Mesendoderm (in vitro differentiated cells): Measurements from ENCODE around the gene PLTP.

Source experiments
- DNase-seq: peaks from one replicate; pipeline ENCODE4 v3.0.0; 2013
- H2AK5ac ChIP-seq: 2 replicates; pipeline ENCODE4 v1.6.1; 2013; ENCODE audit warnings: low read length, inconsistent platforms
- H2BK120ac ChIP-seq: 2 replicates; pipeline ENCODE4 v1.6.1; 2013; ENCODE audit warnings: low read depth, mild to moderate bottlenecking, low read length, moderate library complexity, mixed read lengths
- H2BK15ac ChIP-seq: replicated peaks from 2 replicates; pipeline ENCODE4 v1.6.1; 2013; ENCODE audit warnings: low read depth, mild to moderate bottlenecking, moderate library complexity
- H2BK5ac ChIP-seq: 2 replicates; pipeline ENCODE4 v1.6.1; 2013; ENCODE audit warnings: low read length, inconsistent platforms
- H3K18ac ChIP-seq: 2 replicates; pipeline ENCODE4 v1.6.1; 2013; ENCODE audit warnings: mild to moderate bottlenecking, low read length, mixed read lengths
- H3K23ac ChIP-seq: one replicate; pipeline ENCODE4 v1.6.1; 2013; ENCODE audit warnings: low read length
- H3K27ac ChIP-seq: 2 replicates; pipeline ENCODE4 v1.5.1; 2013; ENCODE audit warnings: low read depth, mild to moderate bottlenecking, inconsistent platforms, low read length, moderate library complexity
- H3K27me3 ChIP-seq: 2 replicates; pipeline ENCODE4 v1.6.1; 2013; ENCODE audit warnings: low read length, control low read depth, mild to moderate bottlenecking, inconsistent platforms; ENCODE audit not compliant: insufficient read depth, poor library complexity
- H3K36me3 ChIP-seq: 2 replicates; pipeline ENCODE4 v1.6.1; 2013; ENCODE audit warnings: low read length, inconsistent platforms; ENCODE audit not compliant: control insufficient read depth, insufficient read depth
- H3K4ac ChIP-seq: one replicate; pipeline ENCODE4 v1.6.1; 2013; ENCODE audit warnings: low read depth, mild to moderate bottlenecking, low read length, moderate library complexity
- H3K4me1 ChIP-seq: 2 replicates; pipeline ENCODE4 v1.6.1; 2013; ENCODE audit warnings: low read depth, low read length, inconsistent platforms; ENCODE audit not compliant: control insufficient read depth
- H3K4me2 ChIP-seq: 2 replicates; pipeline ENCODE4 v1.6.1; 2013; ENCODE audit warnings: low read length
- H3K4me3 ChIP-seq: 2 replicates; pipeline ENCODE4 v1.5.1; 2013; ENCODE audit warnings: mild to moderate bottlenecking, low read length
- H3K56ac ChIP-seq: one replicate; pipeline ENCODE4 v1.6.1; 2013; ENCODE audit warnings: low read length
- H3K79me1 ChIP-seq: 2 replicates; pipeline ENCODE4 v1.6.1; 2013; ENCODE audit warnings: low read length, inconsistent platforms
- H3K79me2 ChIP-seq: 2 replicates; pipeline ENCODE4 v1.6.1; 2013; ENCODE audit warnings: mild to moderate bottlenecking, low read length; ENCODE audit not compliant: control insufficient read depth, insufficient read depth
- H3K9ac ChIP-seq: 2 replicates; pipeline ENCODE4 v1.6.1; 2013; ENCODE audit warnings: low read length, inconsistent platforms
- H4K5ac ChIP-seq: one replicate; pipeline ENCODE4 v1.6.1; 2013; ENCODE audit warnings: low read length
- H4K8ac ChIP-seq: one replicate; pipeline ENCODE4 v1.6.1; 2013; ENCODE audit warnings: low read depth, mild to moderate bottlenecking, control low read depth, low read length, moderate library complexity
- WGBS: extraction: QIAGEN DNeasy Blood & Tissue Kit; methylation state at CpG from one replicate; pipeline ENCODE4 v1.1.7; 2013; ENCODE audit warnings: low lambda C conversion rate, missing lambda C conversion rate; ENCODE audit not compliant: insufficient coverage; ENCODE audit errors: extremely low coverage; 5-methylcytosine and 5-hydroxymethylcytosine counted together

PLTP gene

GRCh38 chr20:45888681-45889080 is 23.3 kb downstream of the PLTP start:
- Histone ChIP-seq H3K9ac (no peak overlapping the region), H2BK5ac (no peak overlapping the region), H3K27me3 (no peaks in the 10 kb centered on the region), H3K23ac (no peak overlapping the region), H3K27ac (no peak overlapping the region), H3K56ac (no peak overlapping the region), H3K4me3 (no peak overlapping the region), H4K8ac (no peak overlapping the region), H3K4me2 (no peak overlapping the region), H2BK120ac (no peak overlapping the region), H4K5ac (no peak overlapping the region), H3K79me2 (no peaks in the 10 kb centered on the region), H3K4ac (no peak overlapping the region), H2BK15ac (no peak overlapping the region), H2AK5ac (no peak overlapping the region), H3K36me3 (no peaks in the 10 kb centered on the region), H3K79me1 (no peaks in the 10 kb centered on the region), H3K4me1 (no peaks in the 10 kb centered on the region), H3K18ac (no peak overlapping the region)
- WGBS = no CpG with 5 or more reads among the region's 3 CpGs
- no peak for DNase-seq

DNA sequence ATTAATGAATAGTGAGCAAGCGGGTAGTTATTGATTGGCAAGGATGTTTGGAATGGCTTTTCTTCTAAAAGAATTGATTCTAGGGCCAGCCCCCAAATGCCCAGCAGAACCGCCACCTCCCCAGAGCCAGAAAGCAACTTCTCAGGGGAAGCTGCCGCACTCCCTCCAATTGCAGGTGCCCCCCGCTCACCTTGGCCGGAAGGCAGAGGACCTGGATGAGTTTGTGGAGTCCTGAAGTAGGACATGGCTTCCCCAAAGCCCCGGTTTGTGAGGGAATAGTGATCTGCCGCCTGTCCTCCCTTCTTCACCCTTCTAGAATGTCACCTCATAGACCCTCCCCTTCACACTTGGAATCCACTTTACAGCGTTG is 24.6 kb downstream of the PLTP start, which contains the start of gene SPATA25:
Gene SPATA25, minus strand, starts transcription at position 277 of the 370 bp plus-strand sequence. Its CDS starts 32 bp downstream, at position 245.
- Histone ChIP-seq H4K5ac (no peak within 1 kb of the TSS), H3K4me3 (no peak within 1 kb of the TSS), H4K8ac (no peak within 1 kb of the TSS), H3K36me3 (peaks cover 7% of the 10 kb centered on the region), H2AK5ac (no peak within 1 kb of the TSS), H3K4me1 (no peaks in the 10 kb centered on the region), H3K9ac (no peak within 1 kb of the TSS), H3K79me2 (peaks cover 2% of the 10 kb centered on the region), H3K56ac (no peak within 1 kb of the TSS), H3K23ac (no peak within 1 kb of the TSS), H2BK15ac (no peak within 1 kb of the TSS), H3K4me2 (no peak within 1 kb of the TSS), H3K79me1 (peaks cover 2% of the 10 kb centered on the region), H3K27me3 (no peaks in the 10 kb centered on the region), H3K27ac (no peak within 1 kb of the TSS), H3K18ac (no peak within 1 kb of the TSS), H2BK5ac (no peak within 1 kb of the TSS), H2BK120ac (no peak within 1 kb of the TSS), H3K4ac (no peak within 1 kb of the TSS)
- no CpG with 5 or more reads among the region's 8 CpGs for WGBS
- DNase-seq = no peak

- WGBS = no CpG with 5 or more reads among the region's 19 CpGs
- DNase-seq = no peak
- H3K79me1 ChIP-seq = peaks cover 2% of the 10 kb centered on the region
Observed at GRCh38 chr20:45886590-45887345, 25.2 kb downstream of the PLTP start.

DNA sequence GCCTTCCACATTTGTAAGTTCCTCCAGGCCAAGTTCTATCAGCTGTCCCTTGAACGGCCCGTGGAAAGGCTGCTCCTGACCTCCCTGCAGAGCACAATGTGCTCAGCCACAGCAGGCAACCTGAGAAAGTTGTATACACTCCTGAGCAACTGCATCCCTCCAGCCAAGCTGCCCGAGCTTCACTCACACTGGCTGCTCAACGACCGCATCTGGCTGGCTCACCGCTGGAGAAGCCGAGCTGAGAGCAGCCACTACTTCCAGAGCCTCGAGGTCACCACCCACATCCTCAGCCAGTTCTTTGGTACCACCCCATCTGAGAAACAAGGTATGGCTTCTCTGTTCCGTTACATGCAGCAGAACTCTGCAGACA is 28.9 kb downstream of the PLTP start:
- Histone ChIP-seq H3K18ac (no peak overlapping the region), H3K9ac (no peak overlapping the region), H2AK5ac (no peak overlapping the region), H3K79me2 (peaks cover 5% of the 10 kb centered on the region), H3K27ac (no peak overlapping the region), H3K79me1 (peaks cover 2% of the 10 kb centered on the region), H4K8ac (no peak overlapping the region), H2BK5ac (no peak overlapping the region), H3K4me1 (no peaks in the 10 kb centered on the region), H3K27me3 (no peaks in the 10 kb centered on the region), H3K23ac (no peak overlapping the region), H4K5ac (no peak overlapping the region), H3K4ac (no peak overlapping the region), H3K56ac (no peak overlapping the region), H2BK15ac (no peak overlapping the region), H3K4me3 (no peak overlapping the region), H2BK120ac (no peak overlapping the region), H3K36me3 (peaks cover 7% of the 10 kb centered on the region), H3K4me2 (no peak overlapping the region)
- DNase-seq = no peak
- no CpG with 5 or more reads among the region's 9 CpGs for WGBS

More at GRCh38 chr20:45886590-45887345, 25.2 kb downstream of the PLTP start:
- Histone ChIP-seq H3K4me1 (no peaks in the 10 kb centered on the region), H3K27me3 (no peaks in the 10 kb centered on the region), H2BK5ac (no peak overlapping the region), H2AK5ac (no peak overlapping the region), H2BK15ac (no peak overlapping the region), H3K4me2 (no peak overlapping the region), H3K18ac (no peak overlapping the region), H3K79me2 (peaks cover 2% of the 10 kb centered on the region), H4K8ac (no peak overlapping the region), H3K56ac (no peak overlapping the region), H3K4me3 (no peak overlapping the region), H3K36me3 (peaks cover 7% of the 10 kb centered on the region), H3K23ac (no peak overlapping the region), H2BK120ac (no peak overlapping the region), H3K4ac (no peak overlapping the region), H3K27ac (no peak overlapping the region), H3K9ac (no peak overlapping the region), H4K5ac (no peak overlapping the region)

DNA sequence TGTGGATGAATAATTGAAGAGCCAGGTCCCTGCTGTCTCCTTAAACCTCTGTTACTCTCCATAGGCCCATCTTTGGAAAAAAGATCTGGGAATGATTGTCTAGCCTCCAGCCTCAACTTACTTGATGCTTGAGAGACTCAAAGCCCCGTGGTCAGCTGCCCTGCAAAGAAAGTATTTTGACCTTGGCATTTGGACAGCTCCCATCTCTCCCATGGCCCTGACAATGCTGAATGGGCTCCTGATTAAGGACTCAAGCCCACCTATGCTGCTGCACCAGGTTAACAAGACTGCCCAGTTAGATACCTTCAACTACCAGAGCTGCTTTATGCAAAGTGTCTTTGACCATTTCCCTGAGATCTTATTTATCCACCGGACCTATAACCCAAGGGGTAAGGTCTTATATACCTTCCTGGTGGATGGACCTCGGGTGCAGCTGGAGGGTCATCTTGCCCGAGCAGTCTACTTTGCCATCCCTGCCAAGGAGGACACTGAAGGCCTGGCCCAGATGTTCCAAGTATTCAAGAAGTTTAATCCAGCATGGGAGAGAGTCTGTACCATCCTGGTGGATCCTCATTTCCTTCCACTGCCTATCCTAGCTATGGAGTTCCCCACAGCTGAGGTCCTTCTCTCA is 29.4 kb downstream of the PLTP start:
- H3K4ac ChIP-seq = no peak overlapping the region
- H3K9ac ChIP-seq = no peak overlapping the region
- no CpG with 5 or more reads among the region's 4 CpGs for whole genome bisulfite sequencing
- H2BK120ac ChIP-seq = no peak overlapping the region
- H3K4me1 ChIP-seq = no peaks in the 10 kb centered on the region
- H2AK5ac ChIP-seq = no peak overlapping the region
- H3K79me2 ChIP-seq = peaks cover 5% of the 10 kb centered on the region
- H3K18ac ChIP-seq = no peak overlapping the region
- H3K36me3 ChIP-seq = peaks cover 7% of the 10 kb centered on the region
- H3K27me3 ChIP-seq = no peaks in the 10 kb centered on the region
- H3K4me2 ChIP-seq = no peak overlapping the region
- no peak for DNase-seq
- no peak overlapping the region for H3K27ac ChIP-seq
- no peak overlapping the region for H4K8ac ChIP-seq
- H2BK15ac ChIP-seq = no peak overlapping the region
- no peak overlapping the region for H4K5ac ChIP-seq
- no peak overlapping the region for H3K23ac ChIP-seq
- no peak overlapping the region for H3K56ac ChIP-seq
- no peak overlapping the region for H2BK5ac ChIP-seq
- no peak overlapping the region for H3K4me3 ChIP-seq
- H3K79me1 ChIP-seq = peaks cover 2% of the 10 kb centered on the region
